ENCODE data around the gene MYL5. TPM values are rescaled to one million over a fixed set of nuclear protein-coding genes. Genes with fewer than 3 reads are reported as not detected.
"Not testable (repeated sequence)": the region's sequence is repeated elsewhere in the genome, so short reads cannot be mapped to it uniquely, and the experiment has no call there.

The MYL5 gene
- total RNA-seq, 1 donor from 2014 or later: 16.5 TPM

GRCh38 chr4:669806-670559, 4.4 kb upstream of the MYL5 start:
- not testable (repeated sequence) for DNase-seq (ENCODE audit: low spot score)

- no peak for DNase-seq (ENCODE audit: low spot score)
Observed at GRCh38 chr4:671769-672168, 2.6 kb upstream of the MYL5 start.

- no peak for DNase-seq (ENCODE audit: low spot score)
Observed at GRCh38 chr4:673349-674091, 822 bp upstream of the MYL5 start.

- DNase-seq (ENCODE audit: low spot score): no peak
Observed at GRCh38 chr4:675036-675882, 917 bp downstream of the MYL5 start.

GRCh38 chr4:675980-676870, 1.9 kb downstream of the MYL5 start:
- no peak for DNase-seq (ENCODE audit: low spot score)

- DNase-seq (ENCODE audit: low spot score): no peak
Observed at GRCh38 chr4:676871-677235, 2.5 kb downstream of the MYL5 start.

- DNase-seq (ENCODE audit: low spot score): no peak
Observed at GRCh38 chr4:677431-678293, 3.3 kb downstream of the MYL5 start.

GRCh38 chr4:678331-679103, 4.2 kb downstream of the MYL5 start:
- DNase-seq (ENCODE audit: low spot score): no peak

GRCh38 chr4:679104-679481, 4.8 kb downstream of the MYL5 start:
- no peak for DNase-seq (ENCODE audit: low spot score)

- DNase-seq (ENCODE audit: low spot score): no peak
Observed at GRCh38 chr4:679629-680028, 5.3 kb downstream of the MYL5 start.

- no peak for DNase-seq (ENCODE audit: low spot score)
Observed at GRCh38 chr4:680091-680490, 5.7 kb downstream of the MYL5 start.

GRCh38 chr4:680551-680927, 6.2 kb downstream of the MYL5 start:
- no peak for DNase-seq (ENCODE audit: low spot score)

- no peak for DNase-seq (ENCODE audit: low spot score)
Observed at GRCh38 chr4:680928-681645, 6.7 kb downstream of the MYL5 start.

- DNase-seq (ENCODE audit: low spot score): no peak
Observed at GRCh38 chr4:681736-682451, 7.6 kb downstream of the MYL5 start.

GRCh38 chr4:682490-683172, 8.3 kb downstream of the MYL5 start:
- DNase-seq (ENCODE audit: low spot score): no peak

GRCh38 chr4:683247-683897, 9.0 kb downstream of the MYL5 start:
- DNase-seq (ENCODE audit: low spot score): no peak
